K562 (cell line): ENCODE data around the gene RPL27A. TPM values are rescaled to one million over a fixed set of nuclear protein-coding genes. Genes with fewer than 3 reads are reported as not detected.
A peak's percentile ranks its signal among the peaks of the same experiment; 100 is the strongest.

Experiments
- ATAC-seq: fragments of 200-7000 bp; cut with Tn5 transposase; 3 replicates; pipeline ENCODE4 v1.9.1; 2020; ENCODE audit warnings: moderate library complexity
- BruUV-seq: library from RNA; stranded (reverse); fragments of 400-500 nt; replicated peaks from 2 replicates; lab custom pipeline; 2021; lab: Mats Ljungman, UMichigan
- CTCF ChIA-PET: fragments of 300-600 bp; formaldehyde crosslinking; extraction: SDS; loops from one replicate; lab custom pipeline; 2021; ENCODE audit warnings: low intra/inter-chr PET ratio; lab: Yijun Ruan, JAX
- POLR2A ChIA-PET: fragments of 300-600, 350-650 bp; sonication (Branson Sonifier 250); formaldehyde crosslinking; extraction: SDS; loops from one replicate; lab custom pipeline; 2021; ENCODE audit warnings: antibody characterized with exemption, inconsistent platforms; lab: Yijun Ruan, JAX
- DNase-seq, 4 experiments: peaks; one replicate each; pipeline versions ENCODE4 v3.0.0 to v3.0.0-alpha.2; 2011 to 2018; ENCODE audit warnings: low spot score in 3 of 4, mixed read lengths in 3 of 4; ENCODE audit errors: extremely low read depth in 1 of 4
- FAIRE-seq: peaks from 2 replicates; lab custom pipeline; 2011; peaks lifted over from hg19 to GRCh38; lab: Jason Lieb, UNC
- H2AFZ ChIP-seq: 2 replicates; pipeline ENCODE4 v1.6.0; 2011; ENCODE audit warnings: low read depth, low read length, control low read depth, inconsistent platforms
- H3K27ac ChIP-seq: fragments of 200-600 bp; 3 replicates; pipeline ENCODE4 v1.8.0; 2011; ENCODE audit warnings: low read depth, mild to moderate bottlenecking, control low read depth, inconsistent platforms, low read length, moderate library complexity, mixed read lengths; ENCODE audit errors: extremely low read depth
- H3K27me3 ChIP-seq, 2 experiments: fragments of 300-600 bp in 1 of 2; 2 replicates in 1 of 2; 3 replicates in 1 of 2; pipeline versions ENCODE4 v1.6.0 to v1.8.0; 2011; ENCODE audit warnings: inconsistent platforms in 2 of 2, low read length in 2 of 2, mild to moderate bottlenecking in 1 of 2, mixed read lengths in 1 of 2, moderate library complexity in 1 of 2; ENCODE audit not compliant: control insufficient read depth in 2 of 2, insufficient read depth in 2 of 2
- H3K36me3 ChIP-seq: fragments of 300-600 bp; 3 replicates; pipeline ENCODE4 v1.8.0; 2011; ENCODE audit warnings: mild to moderate bottlenecking, low read length, inconsistent platforms; ENCODE audit not compliant: control insufficient read depth, insufficient read depth
- H3K4me1 ChIP-seq, 2 experiments: fragments of 200-600 bp in 1 of 2; replicated peaks in 1 of 2; 2 replicates in 1 of 2; 3 replicates in 1 of 2; pipeline versions ENCODE4 v1.5.1 to v1.8.0; 2011; ENCODE audit warnings: inconsistent platforms in 2 of 2, low read length in 2 of 2, mild to moderate bottlenecking in 1 of 2, mixed read lengths in 1 of 2, moderate library complexity in 1 of 2; ENCODE audit not compliant: control insufficient read depth in 2 of 2, insufficient read depth in 2 of 2
- H3K4me2 ChIP-seq: 2 replicates; pipeline ENCODE4 v1.6.1; 2011; ENCODE audit warnings: low read length, control low read depth, inconsistent platforms, mixed read lengths; ENCODE audit not compliant: insufficient read depth
- H3K4me3 ChIP-seq: fragments of 200-600 bp; sonication (generic), shearing (Covaris generic); 2 replicates; pipeline ENCODE4 v1.5.1; 2016; ENCODE audit warnings: control low read depth, inconsistent platforms
- H3K79me2 ChIP-seq: fragments of 200-600 bp; 3 replicates; pipeline ENCODE4 v1.8.0; 2011; ENCODE audit warnings: low read length, inconsistent platforms; ENCODE audit not compliant: control insufficient read depth, insufficient read depth
- H3K9ac ChIP-seq, 2 experiments: 2 replicates each; pipeline versions ENCODE4 v1.6.0 to v1.6.1; 2011; ENCODE audit warnings: low read depth in 2 of 2, low read length in 2 of 2, control low read depth in 1 of 2, inconsistent platforms in 1 of 2, mild to moderate bottlenecking in 1 of 2, mixed read lengths in 1 of 2; ENCODE audit not compliant: insufficient read depth in 1 of 2
- H3K9me1 ChIP-seq: one replicate; pipeline ENCODE4 v1.6.0; 2011; ENCODE audit warnings: inconsistent platforms, mild to moderate bottlenecking, low read length, moderate library complexity; ENCODE audit not compliant: control insufficient read depth, insufficient read depth
- H3K9me3 ChIP-seq: replicated peaks from 2 replicates; pipeline ENCODE4 v1.5.1; 2011; ENCODE audit warnings: low read depth, low read length, inconsistent platforms; ENCODE audit not compliant: control insufficient read depth, insufficient read depth
- H4K20me1 ChIP-seq: replicated peaks from 2 replicates; pipeline ENCODE4 v1.6.1; 2011; ENCODE audit warnings: low read length, inconsistent platforms, mixed read lengths; ENCODE audit not compliant: control insufficient read depth, insufficient read depth
- C11orf30 ChIP-seq: fragments of 450-650 bp; IDR thresholded peaks from 2 replicates; pipeline ENCODE4 v1.6.1; 2016; ENCODE audit warnings: low read depth, mild to moderate bottlenecking
- DMBX1 ChIP-seq: fragments of 250-450 bp; sonication (Bioruptor Pico); IDR thresholded peaks from 2 replicates; pipeline ENCODE4 v1.8.0; 2022; ENCODE audit warnings: inconsistent platforms, mild to moderate bottlenecking, moderate library complexity, borderline replicate concordance
- EHMT2 ChIP-seq: fragments of 450-650 bp; IDR thresholded peaks from 2 replicates; pipeline ENCODE4 v1.6.1; 2018; ENCODE audit warnings: antibody characterized with exemption
- MAFF ChIP-seq: IDR thresholded peaks from 2 replicates; pipeline ENCODE4 v1.6.1; 2012; ENCODE audit warnings: low read length, improper control_type of control experiment
- NFRKB ChIP-seq: fragments of 450-650 bp; IDR thresholded peaks from 2 replicates; pipeline ENCODE4 v1.6.1; 2016; ENCODE audit warnings: low read depth
- USF2 ChIP-seq: sonication (generic); formaldehyde crosslinking; IDR thresholded peaks from 2 replicates; pipeline ENCODE4 v1.5.0; 2020; ENCODE audit warnings: missing genetic modification reagents
- ZNF354B ChIP-seq: fragments of 250-450 bp; sonication (Bioruptor Pico); IDR thresholded peaks from 2 replicates; pipeline ENCODE4 v1.4.0; 2020
- WGBS: fragments of 100-300 bp; shearing (Covaris generic); methylation state at CpG from one replicate; pipeline ENCODE4 v1.1.6; 2016; ENCODE audit warnings: low coverage, mixed read lengths; ENCODE audit not compliant: insufficient coverage; ENCODE audit errors: missing lambda C conversion rate; 5-methylcytosine and 5-hydroxymethylcytosine counted together
- in situ Hi-C: fragments of 300-500 bp; cut with MboI; formaldehyde crosslinking; loops from 4 replicates; pipeline ENCODE4 v1.15.0; 2018; ENCODE audit warnings: inconsistent platforms, mixed read lengths
- intact Hi-C: fragments of 100-400 bp; cut with micrococcal nuclease; formaldehyde crosslinking; loops from 2 replicates; pipeline ENCODE4 v1.14.2; 2022
- polyA plus RNA-seq, 8 experiments: library from polyadenylated mRNA; depleted of rRNA in 4 of 8; stranded (reverse) in 5 of 8; unstranded in 3 of 8; fragments of >200 nt; fragmentation: Nextera tagmentation in 2 of 8; fragmentation: Illumina TruSeq in 1 of 8; extraction: Ambion mirVana in 2 of 8; extraction: Trizol in 1 of 8; gene quantifications; 2 replicates each; pipeline versions ENCODE4 v1.2.1 to v1.2.3, GENCODE V29; 2011 to 2014; ENCODE audit warnings: inconsistent platforms in 1 of 8, missing spikeins in 1 of 8
- total RNA-seq, 7 experiments: library from RNA; depleted of rRNA in 6 of 7; stranded (reverse); fragments of >200 nt in 6 of 7; fragmentation: Illumina TruSeq in 2 of 7; extraction: Trizol in 2 of 7; gene quantifications; 2 replicates each; pipeline versions ENCODE4 v1.2.1 to v1.2.3, GENCODE V29; 2011 to 2021; ENCODE audit warnings: low replicate concordance in 1 of 7
- TF ChIP-seq, protein P1 (sequence below): fragments of 200-800 bp; sonication (Bioruptor generic); IDR thresholded peaks from 2 replicates; pipeline ENCODE4 v1.6.1; 2017; ENCODE audit warnings: missing genetic modification characterization, missing compliant biosample characterization
- TF ChIP-seq, protein P2 (sequence below), 2 experiments: fragments of 450-650 bp in 1 of 2; sonication (generic) in 1 of 2; formaldehyde crosslinking in 1 of 2; IDR thresholded peaks in 1 of 2; conservative IDR thresholded peaks in 1 of 2; 2 replicates each; pipeline versions ENCODE4 v1.6.1 to v1.8.1; 2016 to 2023; ENCODE audit warnings: mild to moderate bottlenecking in 2 of 2, moderate library complexity in 2 of 2, inconsistent platforms in 1 of 2, missing genetic modification reagents in 1 of 2

RPL27A gene
- total and polyA plus RNA-seq, 9 of the 15 experiments (the other 6 are each of a cell fraction or from before 2014, with no cell fraction given), result 790 to 4,241 (median 2,267) TPM

GRCh38 chr11:8717876-8718753 is 35.5 kb downstream of the RPL27A start:
- ChIA-PET CTCF (no interaction called here), POLR2A (interaction anchor here (1.2 kb wide), 1 partner anchor 28 kb away, joined by 3 read pairs; no protein-coding TSS in a partner anchor)
- DNase-seq (no peak), ATAC-seq (no peak), FAIRE-seq (peak; percentile 35)
- in situ Hi-C loops (no loop called here), intact Hi-C loops (no loop called here)
- H3K27ac ChIP-seq, result no peak overlapping the region
- peak overlapping the region; percentile 46 for H3K4me2 ChIP-seq
- peaks cover 28 to 79% of the 10 kb centered on the region in 2 experiments for H3K27me3 ChIP-seq
- peaks cover 5 to 11% of the 10 kb centered on the region in 2 experiments; a peak in 4 of 5 replicates for H3K4me1 ChIP-seq
- peaks cover 3% of the 10 kb centered on the region for H3K9me1 ChIP-seq
- no peaks in the 10 kb centered on the region for H3K9me3 ChIP-seq
- no peak overlapping the region for H3K9ac ChIP-seq
- no peaks in the 10 kb centered on the region for H3K79me2 ChIP-seq
- no peaks in the 10 kb centered on the region; the same call in 1 of the 2 replicates for H4K20me1 ChIP-seq
- H3K4me3 ChIP-seq, result no peak overlapping the region
- H2AFZ ChIP-seq, result peak overlapping the region; percentile 89
- no TSS peak for BruUV-seq
- 11% methylated on average over 10 of the region's 11 CpGs for WGBS
- TF ChIP-seq ZNF354B (CRISPR knock-in tag), result no peak
- TF ChIP-seq, protein P1, sequence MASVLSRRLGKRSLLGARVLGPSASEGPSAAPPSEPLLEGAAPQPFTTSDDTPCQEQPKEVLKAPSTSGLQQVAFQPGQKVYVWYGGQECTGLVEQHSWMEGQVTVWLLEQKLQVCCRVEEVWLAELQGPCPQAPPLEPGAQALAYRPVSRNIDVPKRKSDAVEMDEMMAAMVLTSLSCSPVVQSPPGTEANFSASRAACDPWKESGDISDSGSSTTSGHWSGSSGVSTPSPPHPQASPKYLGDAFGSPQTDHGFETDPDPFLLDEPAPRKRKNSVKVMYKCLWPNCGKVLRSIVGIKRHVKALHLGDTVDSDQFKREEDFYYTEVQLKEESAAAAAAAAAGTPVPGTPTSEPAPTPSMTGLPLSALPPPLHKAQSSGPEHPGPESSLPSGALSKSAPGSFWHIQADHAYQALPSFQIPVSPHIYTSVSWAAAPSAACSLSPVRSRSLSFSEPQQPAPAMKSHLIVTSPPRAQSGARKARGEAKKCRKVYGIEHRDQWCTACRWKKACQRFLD (CRISPR knock-in tag), result no peak
- TF ChIP-seq C11orf30, result no peak
- no peak for TF ChIP-seq NFRKB
- 0 out of 2 replicates have a peak, but pooled peaks have one; percentile 5 for TF ChIP-seq USF2 (CRISPR knock-in tag)
- peak; percentile 20; the same call in 1 of the 2 replicates for TF ChIP-seq MAFF
- peak; percentile 1; the same call in 1 of the 2 replicates for TF ChIP-seq DMBX1
- 0 out of 2 replicates have a peak, but pooled peaks have one; percentile 76 for TF ChIP-seq EHMT2
- TF ChIP-seq, protein P2, sequence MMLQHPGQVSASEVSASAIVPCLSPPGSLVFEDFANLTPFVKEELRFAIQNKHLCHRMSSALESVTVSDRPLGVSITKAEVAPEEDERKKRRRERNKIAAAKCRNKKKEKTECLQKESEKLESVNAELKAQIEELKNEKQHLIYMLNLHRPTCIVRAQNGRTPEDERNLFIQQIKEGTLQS (IDR thresholded peaks at IDR 0.05), result peak; percentile 33; the same call in 1 of the 2 replicates
- TF ChIP-seq, protein P2 (CRISPR knock-in tag; conservative IDR thresholded peaks at IDR 0.05), result no peak
- no peaks in the 10 kb centered on the region for H3K36me3 ChIP-seq
